Neural progenitor cell (in vitro differentiated cells): ENCODE data around the gene TMEFF2. TPM values are rescaled to one million over a fixed set of nuclear protein-coding genes. Genes with fewer than 3 reads are reported as not detected.

Experiments
- DNase-seq: peaks from one replicate; pipeline ENCODE4 v3.0.0-alpha.2; 2016; ENCODE audit warnings: low spot score
- H2AFZ ChIP-seq: fragments of 200-600 bp; sonication (generic); replicated peaks from 2 replicates; pipeline ENCODE4 v1.6.1; 2016; ENCODE audit warnings: antibody characterized with exemption
- H3F3A ChIP-seq: fragments of 200-600 bp; sonication (generic); 2 replicates; pipeline ENCODE4 v1.6.1; 2016; ENCODE audit warnings: antibody characterized with exemption, low read depth
- H3K27ac ChIP-seq: fragments of 200-600 bp; sonication (generic); 2 replicates; pipeline ENCODE4 v1.5.1; 2016; ENCODE audit warnings: mild to moderate bottlenecking
- H3K27me3 ChIP-seq: fragments of 200-600 bp; sonication (generic); 2 replicates; pipeline ENCODE4 v1.6.1; 2016; ENCODE audit warnings: mild to moderate bottlenecking, moderate library complexity
- H3K36me3 ChIP-seq: fragments of 200-600 bp; sonication (generic); 2 replicates; pipeline ENCODE4 v1.5.1; 2016
- H3K4me1 ChIP-seq: fragments of 200-600 bp; sonication (generic); 2 replicates; pipeline ENCODE4 v1.6.1; 2016; ENCODE audit warnings: mixed run types
- H3K4me2 ChIP-seq: fragments of 200-600 bp; sonication (generic); 2 replicates; pipeline ENCODE4 v1.6.1; 2016
- H3K4me3 ChIP-seq: fragments of 200-600 bp; sonication (generic); 2 replicates; pipeline ENCODE4 v1.5.1; 2016
- H3K79me2 ChIP-seq: fragments of 200-600 bp; sonication (generic); 2 replicates; pipeline ENCODE4 v1.6.1; 2016; ENCODE audit warnings: low read depth
- H3K9ac ChIP-seq: fragments of 200-600 bp; sonication (generic); 2 replicates; pipeline ENCODE4 v1.6.1; 2016
- H3K9me3 ChIP-seq: fragments of 200-600 bp; sonication (generic); 2 replicates; pipeline ENCODE4 v1.5.1; 2016; ENCODE audit warnings: low read depth
- H4K20me1 ChIP-seq: fragments of 200-600 bp; sonication (generic); 2 replicates; pipeline ENCODE4 v1.6.1; 2016; ENCODE audit warnings: low read depth
- H3K27ac Mint-ChIP-seq: 3 replicates; pipeline ENCODE4 v1.8.0; 2021; ENCODE audit warnings: mixed read lengths
- H3K27me3 Mint-ChIP-seq: 2 replicates; pipeline ENCODE4 v1.8.0; 2022; ENCODE audit warnings: low read depth, mild to moderate bottlenecking, inconsistent platforms, moderate library complexity, mixed read lengths; ENCODE audit not compliant: insufficient read depth
- H3K36me3 Mint-ChIP-seq: 3 replicates; pipeline ENCODE4 v1.8.0; 2021; ENCODE audit warnings: mixed read lengths
- H3K4me1 Mint-ChIP-seq: 3 replicates; pipeline ENCODE4 v1.8.0; 2021; ENCODE audit warnings: mixed read lengths
- H3K4me3 Mint-ChIP-seq: 3 replicates; pipeline ENCODE4 v1.8.0; 2021; ENCODE audit warnings: mild to moderate bottlenecking, moderate library complexity, mixed read lengths
- H3K9me3 Mint-ChIP-seq: 3 replicates; pipeline ENCODE4 v1.8.0; 2020; ENCODE audit warnings: mixed read lengths
- CTCF ChIP-seq: fragments of 200-600 bp; sonication (generic); IDR thresholded peaks from 2 replicates; pipeline ENCODE4 v1.5.1; 2017; ENCODE audit warnings: antibody characterized with exemption, mild to moderate bottlenecking
- EZH2 ChIP-seq: fragments of 200-600 bp; sonication (generic); IDR thresholded peaks from 2 replicates; pipeline ENCODE4 v1.6.1; 2017; ENCODE audit warnings: antibody characterized with exemption, mild to moderate bottlenecking, moderate library complexity
- EZH2phosphoT487 ChIP-seq: fragments of 200-600 bp; sonication (generic); IDR thresholded peaks from 2 replicates; pipeline ENCODE4 v1.6.1; 2017; ENCODE audit warnings: antibody characterized with exemption
- total RNA-seq: library from RNA; depleted of rRNA; stranded (reverse); fragments of >200 nt; gene quantifications from 2 replicates; pipeline ENCODE4 v1.2.3, GENCODE V29; 2015; ENCODE audit warnings: low replicate concordance

The TMEFF2 gene
- total RNA-seq, 1 donor from 2014 or later, result 1.7 TPM

GRCh38 chr2:191907545-191907944 lies 287.2 kb downstream of the TMEFF2 start:
- H3K9me3 Mint-ChIP-seq, result peaks cover 2% of the 10 kb centered on the region

GRCh38 chr2:191907091-191907490 lies 287.6 kb downstream of the TMEFF2 start:
- H3K9me3 ChIP-seq, result no peaks in the 10 kb centered on the region
- H3K79me2 ChIP-seq, result no peaks in the 10 kb centered on the region
- TF ChIP-seq EZH2phosphoT487 (no peak), CTCF (no peak), EZH2 (no peak)
- H4K20me1 ChIP-seq, result no peaks in the 10 kb centered on the region
- H3F3A ChIP-seq, result no peaks in the 10 kb centered on the region
- DNase-seq, result no peak
- Mint-ChIP-seq H3K4me3 (no peak overlapping the region), H3K9me3 (peaks cover 2% of the 10 kb centered on the region), H3K27me3 (no peaks in the 10 kb centered on the region), H3K36me3 (no peaks in the 10 kb centered on the region), H3K4me1 (peaks cover 4% of the 10 kb centered on the region), H3K27ac (no peak overlapping the region)
- H3K27ac ChIP-seq, result no peak overlapping the region
- no peak overlapping the region for H3K4me2 ChIP-seq
- H3K4me1 ChIP-seq, result no peaks in the 10 kb centered on the region
- peak overlapping the region; percentile 92 for H2AFZ ChIP-seq
- H3K9ac ChIP-seq, result no peak overlapping the region
- no peak overlapping the region for H3K4me3 ChIP-seq
- H3K27me3 ChIP-seq, result no peaks in the 10 kb centered on the region
- H3K36me3 ChIP-seq, result no peaks in the 10 kb centered on the region

More at GRCh38 chr2:191907545-191907944, 287.2 kb downstream of the TMEFF2 start:
- H3K4me1 ChIP-seq, result no peaks in the 10 kb centered on the region
- DNase-seq, result no peak
- H3K4me2 ChIP-seq, result no peak overlapping the region
- peak overlapping the region; percentile 92 for H2AFZ ChIP-seq
- Mint-ChIP-seq H3K4me3 (no peak overlapping the region), H3K36me3 (no peaks in the 10 kb centered on the region), H3K4me1 (peaks cover 4% of the 10 kb centered on the region), H3K27me3 (no peaks in the 10 kb centered on the region), H3K27ac (no peak overlapping the region)
- no peaks in the 10 kb centered on the region for H3K27me3 ChIP-seq
- H3K36me3 ChIP-seq, result no peaks in the 10 kb centered on the region
- H3K9ac ChIP-seq, result no peak overlapping the region
- no peak for TF ChIP-seq EZH2phosphoT487
- TF ChIP-seq EZH2, result no peak
- no peak for TF ChIP-seq CTCF
- H4K20me1 ChIP-seq, result no peaks in the 10 kb centered on the region
- H3K9me3 ChIP-seq, result no peaks in the 10 kb centered on the region
- no peak overlapping the region for H3K4me3 ChIP-seq
- no peaks in the 10 kb centered on the region for H3K79me2 ChIP-seq
- no peaks in the 10 kb centered on the region for H3F3A ChIP-seq
- H3K27ac ChIP-seq, result no peak overlapping the region

DNA sequence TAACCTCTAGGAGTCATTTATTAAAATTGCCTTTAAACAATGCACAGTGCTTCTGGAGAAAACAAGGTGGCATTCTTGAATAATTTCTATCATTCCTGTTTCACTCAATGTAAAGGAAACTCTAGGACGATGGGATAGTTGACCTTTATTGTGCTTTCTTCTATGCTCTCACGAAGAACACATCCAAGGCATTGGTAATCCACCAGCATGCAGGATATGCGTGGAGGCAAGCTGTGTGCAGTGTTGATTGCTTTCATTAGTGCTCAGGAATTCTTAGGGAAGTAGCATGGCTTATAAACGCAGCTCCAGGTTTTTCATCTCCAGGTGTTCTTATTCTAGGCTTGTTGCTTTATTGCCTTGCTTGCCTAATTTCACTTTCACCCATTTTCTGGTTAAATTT lies 289.4 kb downstream of the TMEFF2 start:
- Histone ChIP-seq H3K9ac (no peak overlapping the region), H2AFZ (no peak overlapping the region), H3K36me3 (no peaks in the 10 kb centered on the region), H3K27ac (no peak overlapping the region), H4K20me1 (no peaks in the 10 kb centered on the region), H3K9me3 (no peaks in the 10 kb centered on the region), H3K4me2 (no peak overlapping the region), H3K27me3 (no peaks in the 10 kb centered on the region), H3K4me1 (no peaks in the 10 kb centered on the region), H3F3A (no peaks in the 10 kb centered on the region), H3K79me2 (no peaks in the 10 kb centered on the region), H3K4me3 (no peak overlapping the region)
- Mint-ChIP-seq H3K36me3 (no peaks in the 10 kb centered on the region), H3K4me3 (no peak overlapping the region), H3K9me3 (peaks cover 14% of the 10 kb centered on the region), H3K27ac (no peak overlapping the region), H3K4me1 (no peaks in the 10 kb centered on the region), H3K27me3 (no peaks in the 10 kb centered on the region)
- no peak for DNase-seq
- TF ChIP-seq EZH2phosphoT487 (no peak), EZH2 (no peak), CTCF (no peak)
